GM21825 (cell line): ENCODE measurements around the gene ZFP36L1.

ENCODE experiments used
- ATAC-seq: cut with Tn5 transposase; IDR thresholded peaks from one replicate; pipeline ENCODE4 v1.9.1; 2021; ENCODE audit warnings: mild to moderate bottlenecking, moderate library complexity; ENCODE audit not compliant: unreplicated experiment

ZFP36L1 gene

GRCh38 chr14:68792979-68793733 lies at the start of gene ZFP36L1:
TSS of gene ZFP36L1 (minus strand) at chr14:68793067. CDS start at chr14:68792938, 129 bp downstream.
- ATAC-seq = peak; percentile 25

- no peak for ATAC-seq
Observed at GRCh38 chr14:68842298-68842697, 49.4 kb upstream of the ZFP36L1 start.

GRCh38 chr14:68841016-68841809 lies 48.3 kb upstream of the ZFP36L1 start:
- ATAC-seq = no peak

GRCh38 chr14:68840454-68840853 lies 47.6 kb upstream of the ZFP36L1 start:
- no peak for ATAC-seq

GRCh38 chr14:68836082-68836481 lies 43.2 kb upstream of the ZFP36L1 start:
- no peak for ATAC-seq

GRCh38 chr14:68834816-68835215 lies 41.9 kb upstream of the ZFP36L1 start:
- ATAC-seq = no peak

GRCh38 chr14:68828698-68829097 lies 35.8 kb upstream of the ZFP36L1 start:
- no peak for ATAC-seq

- ATAC-seq = no peak
Observed at GRCh38 chr14:68825729-68826128, 32.9 kb upstream of the ZFP36L1 start.

- ATAC-seq = no peak
Observed at GRCh38 chr14:68824517-68825347, 31.9 kb upstream of the ZFP36L1 start.

GRCh38 chr14:68824207-68824516 lies 31.3 kb upstream of the ZFP36L1 start:
- no peak for ATAC-seq

- ATAC-seq = no peak
Observed at GRCh38 chr14:68823434-68824206, 30.8 kb upstream of the ZFP36L1 start.

- no peak for ATAC-seq
Observed at GRCh38 chr14:68822926-68823325, 30.1 kb upstream of the ZFP36L1 start.

GRCh38 chr14:68822132-68822651 lies 29.3 kb upstream of the ZFP36L1 start:
- peak; percentile 53 for ATAC-seq

GRCh38 chr14:68820999-68821683 lies 28.3 kb upstream of the ZFP36L1 start:
- ATAC-seq = no peak

GRCh38 chr14:68820536-68820935 lies 27.7 kb upstream of the ZFP36L1 start:
- ATAC-seq = no peak

GRCh38 chr14:68820119-68820518 lies 27.3 kb upstream of the ZFP36L1 start:
- ATAC-seq = no peak

- no peak for ATAC-seq
Observed at GRCh38 chr14:68819260-68819691, 26.4 kb upstream of the ZFP36L1 start.

- ATAC-seq = no peak
Observed at GRCh38 chr14:68817506-68818212, 24.8 kb upstream of the ZFP36L1 start.

GRCh38 chr14:68816943-68817430 lies 24.1 kb upstream of the ZFP36L1 start:
- no peak for ATAC-seq
